HCT116 (cell line): ENCODE data around the gene UMODL1.

Experiments used
- EZH2 ChIP-seq: fragments of 200-600 bp; sonication (generic); IDR thresholded peaks from 2 replicates; pipeline ENCODE4 v1.6.1; 2017; ENCODE audit warnings: antibody characterized with exemption, mixed run types
- JUND ChIP-seq: IDR thresholded peaks from 2 replicates; pipeline ENCODE4 v1.6.1; 2012
- POLR2A ChIP-seq: IDR thresholded peaks from 2 replicates; pipeline ENCODE4 v1.7.0; 2011; ENCODE audit warnings: borderline replicate concordance; ENCODE audit not compliant: insufficient read depth, insufficient read length; ENCODE audit errors: extremely low read depth
- POLR2AphosphoS5 ChIP-seq: IDR thresholded peaks from 2 replicates; pipeline ENCODE4 v1.6.1; 2011; ENCODE audit warnings: mild to moderate bottlenecking, low read depth, low read length, moderate library complexity
- SP1 ChIP-seq: IDR thresholded peaks from 2 replicates; pipeline ENCODE4 v1.6.1; 2012; ENCODE audit warnings: low read depth
- TCF7L2 ChIP-seq: IDR thresholded peaks from 2 replicates; pipeline ENCODE4 v1.7.0; 2011; ENCODE audit warnings: borderline replicate concordance, inconsistent platforms; ENCODE audit not compliant: insufficient read depth, insufficient read length; ENCODE audit errors: extremely low read depth
- YY1 ChIP-seq: IDR thresholded peaks from 2 replicates; pipeline ENCODE4 v1.6.1; 2011; ENCODE audit warnings: low read length, low read depth, moderate library complexity, mild to moderate bottlenecking; ENCODE audit not compliant: insufficient replicate concordance; ENCODE audit errors: extremely low read depth
- ZFX ChIP-seq: fragments of 450-650 bp; IDR thresholded peaks from 2 replicates; pipeline ENCODE4 v1.6.1; 2017
- ZNF274 ChIP-seq: fragments of 200-500 bp; sonication (Bioruptor generic); IDR thresholded peaks from 2 replicates; pipeline ENCODE4 v1.6.1; 2014; ENCODE audit warnings: mild to moderate bottlenecking, low read depth, low read length, inconsistent platforms
- TF ChIP-seq, protein P1 (sequence below): IDR thresholded peaks from 2 replicates; pipeline ENCODE4 v1.6.1; 2012
- TF ChIP-seq, protein P2 (sequence below): IDR thresholded peaks from 2 replicates; pipeline ENCODE4 v1.6.1; 2012
- TF ChIP-seq, protein P3 (sequence below), 3 experiments: fragments of 200-600 bp in 1 of 3; sonication (generic) in 1 of 3; IDR thresholded peaks in 2 of 3; conservative IDR thresholded peaks in 1 of 3; 2 replicates each; pipeline ENCODE4 v1.5.1; 2012 to 2017; ENCODE audit warnings: low read depth in 2 of 3, low read length in 2 of 3, antibody characterized with exemption in 1 of 3, borderline replicate concordance in 1 of 3, control low read depth in 1 of 3, mild to moderate bottlenecking in 1 of 3, mixed read lengths in 1 of 3, mixed run types in 1 of 3, moderate library complexity in 1 of 3; ENCODE audit not compliant: insufficient read depth in 1 of 3

DNA sequence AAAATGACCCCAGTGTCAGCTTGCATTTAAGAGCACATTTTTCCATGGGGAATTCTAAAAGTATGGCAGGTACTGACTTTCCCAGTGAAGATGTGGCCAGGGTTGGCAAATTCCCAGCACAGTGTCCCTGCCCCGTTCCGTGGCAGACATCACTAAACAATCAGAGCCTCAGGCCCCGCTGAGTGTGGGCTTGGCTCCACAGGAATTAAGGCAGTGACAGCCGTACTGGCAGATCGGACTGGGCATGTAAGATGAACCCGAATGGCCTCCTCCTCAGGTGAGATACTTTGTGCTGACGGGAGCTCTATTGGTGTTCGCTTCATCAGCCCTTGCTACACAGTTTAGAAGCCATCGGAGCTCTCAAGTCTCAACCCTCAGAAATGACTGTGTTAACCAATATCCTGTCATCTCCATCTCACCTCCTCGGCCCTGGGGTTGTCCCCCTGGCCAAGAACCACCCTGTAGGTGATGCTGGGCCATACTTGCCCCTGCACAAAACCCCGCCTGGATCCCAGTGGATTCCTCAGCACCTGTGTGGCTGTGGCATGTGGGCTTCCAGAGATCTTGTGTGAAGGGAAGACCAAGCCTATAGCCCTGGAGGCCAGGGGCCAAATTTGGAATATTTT is 118.9 kb downstream of the UMODL1 start:
- TF ChIP-seq, protein P1, sequence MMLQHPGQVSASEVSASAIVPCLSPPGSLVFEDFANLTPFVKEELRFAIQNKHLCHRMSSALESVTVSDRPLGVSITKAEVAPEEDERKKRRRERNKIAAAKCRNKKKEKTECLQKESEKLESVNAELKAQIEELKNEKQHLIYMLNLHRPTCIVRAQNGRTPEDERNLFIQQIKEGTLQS, result no peak
- TF ChIP-seq SP1 (no peak), EZH2 (no peak), TCF7L2 (no peak), POLR2AphosphoS5 (no peak), JUND (no peak), ZFX (no peak), YY1 (no peak), ZNF274 (no peak), POLR2A (no peak)
- TF ChIP-seq, protein P2, sequence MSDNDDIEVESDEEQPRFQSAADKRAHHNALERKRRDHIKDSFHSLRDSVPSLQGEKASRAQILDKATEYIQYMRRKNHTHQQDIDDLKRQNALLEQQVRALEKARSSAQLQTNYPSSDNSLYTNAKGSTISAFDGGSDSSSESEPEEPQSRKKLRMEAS, result no peak
- TF ChIP-seq, protein P3, sequence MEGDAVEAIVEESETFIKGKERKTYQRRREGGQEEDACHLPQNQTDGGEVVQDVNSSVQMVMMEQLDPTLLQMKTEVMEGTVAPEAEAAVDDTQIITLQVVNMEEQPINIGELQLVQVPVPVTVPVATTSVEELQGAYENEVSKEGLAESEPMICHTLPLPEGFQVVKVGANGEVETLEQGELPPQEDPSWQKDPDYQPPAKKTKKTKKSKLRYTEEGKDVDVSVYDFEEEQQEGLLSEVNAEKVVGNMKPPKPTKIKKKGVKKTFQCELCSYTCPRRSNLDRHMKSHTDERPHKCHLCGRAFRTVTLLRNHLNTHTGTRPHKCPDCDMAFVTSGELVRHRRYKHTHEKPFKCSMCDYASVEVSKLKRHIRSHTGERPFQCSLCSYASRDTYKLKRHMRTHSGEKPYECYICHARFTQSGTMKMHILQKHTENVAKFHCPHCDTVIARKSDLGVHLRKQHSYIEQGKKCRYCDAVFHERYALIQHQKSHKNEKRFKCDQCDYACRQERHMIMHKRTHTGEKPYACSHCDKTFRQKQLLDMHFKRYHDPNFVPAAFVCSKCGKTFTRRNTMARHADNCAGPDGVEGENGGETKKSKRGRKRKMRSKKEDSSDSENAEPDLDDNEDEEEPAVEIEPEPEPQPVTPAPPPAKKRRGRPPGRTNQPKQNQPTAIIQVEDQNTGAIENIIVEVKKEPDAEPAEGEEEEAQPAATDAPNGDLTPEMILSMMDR (IDR thresholded peaks at IDR 0.05 in 2 of 3, conservative IDR thresholded peaks at IDR 0.05 in 1 of 3; ENCODE audit: borderline replicate concordance in 1 of 3, insufficient read depth in 1 of 3, low read depth in 2 of 3, low read length in 2 of 3), result no peak
